HCT116 (cell line): ENCODE measurements around the gene GNAT1. TPM values are rescaled to one million over a fixed set of nuclear protein-coding genes. Genes with fewer than 3 reads are reported as not detected.

ENCODE experiments used
- ATAC-seq: fragments of 200-7000 bp; cut with Tn5 transposase; 2 replicates; pipeline ENCODE4 v1.9.1; 2020; ENCODE audit warnings: mild to moderate bottlenecking, moderate library complexity
- BruUV-seq: library from RNA; stranded (reverse); fragments of 400-500 nt; replicated peaks from 2 replicates; lab custom pipeline; 2021; lab: Mats Ljungman, UMichigan
- CTCF ChIA-PET: fragments of 300-600 bp; sonication (Branson Sonifier 250); formaldehyde crosslinking; loops from one replicate; lab custom pipeline; 2021; ENCODE audit warnings: antibody characterized with exemption; lab: Charles Lee
- POLR2A ChIA-PET: fragments of 300-600, 350-600 bp; sonication (Branson Sonifier 250); formaldehyde crosslinking; loops from one replicate; lab custom pipeline; 2021; ENCODE audit warnings: antibody characterized with exemption; lab: Charles Lee
- RAD21 ChIA-PET, 2 experiments: fragments of 300-600 bp; sonication (Branson Sonifier 250); formaldehyde crosslinking; loops; one replicate each; lab custom pipeline; 2023; ENCODE audit warnings: low total read pairs in 2 of 2; ENCODE audit not compliant: uncharacterized antibody in 2 of 2, unreplicated experiment in 2 of 2, low non-redundant PET in 1 of 2; lab: Charles Lee
- DNase-seq: peaks from one replicate; pipeline ENCODE4 v3.0.0-alpha.2; 2010; ENCODE audit warnings: low read depth, low spot score
- H2AFZ ChIP-seq: fragments of 200-600 bp; shearing (Covaris generic), sonication (generic); 2 replicates; pipeline ENCODE4 v1.6.1; 2017; ENCODE audit warnings: low read depth, mixed run types, mixed read lengths, antibody characterized with exemption, low read length; ENCODE audit not compliant: poor library complexity, severe bottlenecking
- H3K27ac ChIP-seq: 2 replicates; pipeline ENCODE4 v1.5.1; 2012; ENCODE audit warnings: low read depth, low read length
- H3K27me3 ChIP-seq: fragments of 200-600 bp; sonication (generic); 2 replicates; pipeline ENCODE4 v1.6.1; 2016; ENCODE audit warnings: mixed run types, low read length, mixed read lengths; ENCODE audit not compliant: insufficient read depth
- H3K36me3 ChIP-seq, 2 experiments: fragments of 200-500 bp in 1 of 2; fragments of 200-600 bp in 1 of 2; sonication (Bioruptor generic) in 1 of 2; sonication (generic) in 1 of 2; 2 replicates each; pipeline versions ENCODE4 v1.5.1 to v1.6.1; 2014 to 2016; ENCODE audit warnings: low read length in 2 of 2, inconsistent platforms in 1 of 2, mixed read lengths in 1 of 2, mixed run types in 1 of 2; ENCODE audit not compliant: insufficient read depth in 2 of 2, control insufficient read depth in 1 of 2
- H3K4me1 ChIP-seq, 2 experiments: fragments of 200-600 bp in 1 of 2; sonication (generic) in 1 of 2; 2 replicates each; pipeline versions ENCODE4 v1.5.1 to v1.6.1; 2012 to 2017; ENCODE audit warnings: low read length in 2 of 2, inconsistent platforms in 1 of 2, mild to moderate bottlenecking in 1 of 2, mixed read lengths in 1 of 2, mixed run types in 1 of 2, moderate library complexity in 1 of 2; ENCODE audit not compliant: insufficient read depth in 2 of 2, control insufficient read depth in 1 of 2
- H3K4me2 ChIP-seq: fragments of 200-600 bp; sonication (generic); 2 replicates; pipeline ENCODE4 v1.6.1; 2017; ENCODE audit warnings: mixed run types, low read length, mixed read lengths
- H3K4me3 ChIP-seq, 2 experiments: fragments of 200-600 bp in 1 of 2; sonication (generic) in 1 of 2; replicated peaks in 1 of 2; 2 replicates each; pipeline ENCODE4 v1.5.1; 2011 to 2016; ENCODE audit warnings: low read length in 2 of 2, control low read depth in 1 of 2, low read depth in 1 of 2, mild to moderate bottlenecking in 1 of 2, mixed read lengths in 1 of 2, mixed run types in 1 of 2
- H3K79me2 ChIP-seq: fragments of 200-600 bp; sonication (generic); 2 replicates; pipeline ENCODE4 v1.6.1; 2017; ENCODE audit warnings: mild to moderate bottlenecking, mixed run types, low read length, moderate library complexity, mixed read lengths; ENCODE audit not compliant: insufficient read depth
- H3K9ac ChIP-seq: fragments of 200-600 bp; sonication (generic); 2 replicates; pipeline ENCODE4 v1.6.1; 2016; ENCODE audit warnings: low read length, mixed read lengths
- H3K9me2 ChIP-seq: fragments of 200-600 bp; sonication (generic), shearing (Covaris generic); 2 replicates; pipeline ENCODE4 v1.6.1; 2017; ENCODE audit warnings: mixed run types, mild to moderate bottlenecking, moderate library complexity; ENCODE audit not compliant: insufficient read depth
- H3K9me3 ChIP-seq, 2 experiments: fragments of 200-500 bp in 1 of 2; fragments of 200-600 bp in 1 of 2; sonication (Bioruptor generic) in 1 of 2; sonication (generic) in 1 of 2; 2 replicates each; pipeline ENCODE4 v1.6.1; 2014 to 2017; ENCODE audit warnings: low read length in 2 of 2, mixed read lengths in 2 of 2, inconsistent platforms in 1 of 2, low read depth in 1 of 2, mild to moderate bottlenecking in 1 of 2, mixed run types in 1 of 2, moderate library complexity in 1 of 2; ENCODE audit not compliant: control insufficient read depth in 1 of 2, insufficient read depth in 1 of 2
- H4K20me1 ChIP-seq: fragments of 200-600 bp; sonication (generic), shearing (Covaris generic); 2 replicates; pipeline ENCODE4 v1.6.1; 2017; ENCODE audit warnings: mixed run types, mild to moderate bottlenecking, moderate library complexity; ENCODE audit not compliant: insufficient read depth
- ATF3 ChIP-seq: IDR thresholded peaks from 2 replicates; pipeline ENCODE4 v1.6.1; 2012
- CBX3 ChIP-seq: IDR thresholded peaks from 2 replicates; pipeline ENCODE4 v1.6.1; 2012; ENCODE audit warnings: low read depth
- CTCF ChIP-seq, 3 experiments: fragments of 200-600 bp in 1 of 3; sonication (generic) in 1 of 3; IDR thresholded peaks in 2 of 3; conservative IDR thresholded peaks in 1 of 3; 2 replicates each; pipeline ENCODE4 v1.5.1; 2012 to 2017; ENCODE audit warnings: low read depth in 2 of 3, low read length in 2 of 3, antibody characterized with exemption in 1 of 3, borderline replicate concordance in 1 of 3, control low read depth in 1 of 3, mild to moderate bottlenecking in 1 of 3, mixed read lengths in 1 of 3, mixed run types in 1 of 3, moderate library complexity in 1 of 3; ENCODE audit not compliant: insufficient read depth in 1 of 3
- EGR1 ChIP-seq: IDR thresholded peaks from 2 replicates; pipeline ENCODE4 v1.6.1; 2012; ENCODE audit warnings: low read depth
- ELF1 ChIP-seq: IDR thresholded peaks from 2 replicates; pipeline ENCODE4 v1.6.1; 2012; ENCODE audit warnings: low read depth, borderline replicate concordance
- EZH2 ChIP-seq: fragments of 200-600 bp; sonication (generic); IDR thresholded peaks from 2 replicates; pipeline ENCODE4 v1.6.1; 2017; ENCODE audit warnings: antibody characterized with exemption, mixed run types
- FOSL1 ChIP-seq: IDR thresholded peaks from 2 replicates; pipeline ENCODE4 v1.6.1; 2012; ENCODE audit warnings: low read depth
- JUND ChIP-seq: IDR thresholded peaks from 2 replicates; pipeline ENCODE4 v1.6.1; 2012
- MAX ChIP-seq: IDR thresholded peaks from 2 replicates; pipeline ENCODE4 v1.6.1; 2012
- POLR2AphosphoS5 ChIP-seq: IDR thresholded peaks from 2 replicates; pipeline ENCODE4 v1.6.1; 2011; ENCODE audit warnings: mild to moderate bottlenecking, low read depth, low read length, moderate library complexity
- RAD21 ChIP-seq: IDR thresholded peaks from 2 replicates; pipeline ENCODE4 v1.6.1; 2012; ENCODE audit warnings: low read depth, mild to moderate bottlenecking
- REST ChIP-seq: IDR thresholded peaks from 2 replicates; pipeline ENCODE4 v1.6.1; 2012; ENCODE audit warnings: low read depth
- SIN3A ChIP-seq: IDR thresholded peaks from 2 replicates; pipeline ENCODE4 v1.6.1; 2012; ENCODE audit warnings: low read depth
- SP1 ChIP-seq: IDR thresholded peaks from 2 replicates; pipeline ENCODE4 v1.6.1; 2012; ENCODE audit warnings: low read depth
- TCF7L2 ChIP-seq: IDR thresholded peaks from 2 replicates; pipeline ENCODE4 v1.7.0; 2011; ENCODE audit warnings: borderline replicate concordance, inconsistent platforms; ENCODE audit not compliant: insufficient read depth, insufficient read length; ENCODE audit errors: extremely low read depth
- YY1 ChIP-seq: IDR thresholded peaks from 2 replicates; pipeline ENCODE4 v1.6.1; 2011; ENCODE audit warnings: low read length, low read depth, moderate library complexity, mild to moderate bottlenecking; ENCODE audit not compliant: insufficient replicate concordance; ENCODE audit errors: extremely low read depth
- intact Hi-C: fragments of 100-400 bp; cut with micrococcal nuclease; formaldehyde crosslinking; loops from 2 replicates; pipeline ENCODE4 v1.10.0; 2022
- total RNA-seq: library from RNA; stranded (reverse); gene quantifications from one replicate; pipeline ENCODE4 v1.2.1, GENCODE V29; 2021; ENCODE audit not compliant: unreplicated experiment

The GNAT1 gene
- total RNA-seq, 1 experiment from 2014 or later = not detected

GRCh38 chr3:50189274-50189673 is 2.1 kb upstream of the GNAT1 start (continued):
- TF ChIP-seq REST = no peak
- no peak for TF ChIP-seq SP1
- TF ChIP-seq CTCF (IDR thresholded peaks at IDR 0.05 in 2 of 3, conservative IDR thresholded peaks at IDR 0.05 in 1 of 3; ENCODE audit: borderline replicate concordance in 1 of 3, insufficient read depth in 1 of 3, low read depth in 2 of 3, low read length in 2 of 3) = peak; percentile 75 to 94 (median 83)
- peak; percentile 97 for TF ChIP-seq RAD21
- peak; percentile 72; the same call in 1 of the 2 replicates for TF ChIP-seq EGR1
- TF ChIP-seq CBX3 = no peak
- TF ChIP-seq, all 23 proteins: peak for 4

GRCh38 chr3:50189989-50190388 is 1.4 kb upstream of the GNAT1 start:
- H2AFZ ChIP-seq = no peak overlapping the region
- no peak overlapping the region for H3K9ac ChIP-seq
- ATAC-seq (no peak), DNase-seq (no peak)
- ChIA-PET POLR2A (no interaction called here), CTCF (interaction anchor here (1.1 to 3.1 kb wide), 2 partner anchors 37 to 70 kb away, joined by 5 to 13 read pairs; no protein-coding TSS in a partner anchor), RAD21 (interaction anchor here (0.6 to 0.7 kb wide), 2 partner anchors 66 to 250 kb away, joined by 3 read pairs; partner anchors contain the start of gene RBM6 (in 1 of the 2))
- H3K27me3 ChIP-seq = no peaks in the 10 kb centered on the region
- no peaks in the 10 kb centered on the region; a peak in 1 of 4 replicates for H3K36me3 ChIP-seq
- H3K4me2 ChIP-seq = no peak overlapping the region
- BruUV-seq = no TSS peak
- intact Hi-C loops = loop anchor here (1.0 kb wide), 2 partner anchors 69 to 487 kb away; no protein-coding TSS in a partner anchor
- no peaks in the 10 kb centered on the region for H3K79me2 ChIP-seq
- H4K20me1 ChIP-seq = no peaks in the 10 kb centered on the region
- no peaks in the 10 kb centered on the region for H3K9me3 ChIP-seq
- peaks cover 0 to 16% of the 10 kb centered on the region in 2 experiments; a peak in 3 of 4 replicates for H3K4me1 ChIP-seq
- no peak overlapping the region for H3K4me3 ChIP-seq
- H3K9me2 ChIP-seq = no peaks in the 10 kb centered on the region
- no peak overlapping the region for H3K27ac ChIP-seq
- TF ChIP-seq ELF1 = no peak
- TF ChIP-seq FOSL1 = no peak
- no peak for TF ChIP-seq MAX
- no peak for TF ChIP-seq EZH2
- TF ChIP-seq POLR2AphosphoS5 = no peak
- no peak for TF ChIP-seq CTCF (IDR thresholded peaks at IDR 0.05 in 2 of 3, conservative IDR thresholded peaks at IDR 0.05 in 1 of 3; ENCODE audit: borderline replicate concordance in 1 of 3, insufficient read depth in 1 of 3, low read depth in 2 of 3, low read length in 2 of 3)
- no peak for TF ChIP-seq YY1
- TF ChIP-seq SIN3A = no peak
- no peak for TF ChIP-seq ATF3
- no peak for TF ChIP-seq SP1
- no peak for TF ChIP-seq EGR1
- no peak for TF ChIP-seq JUND
- TF ChIP-seq CBX3 = no peak
- TF ChIP-seq TCF7L2 = no peak
